SK-N-SH treated with all-trans-retinoic acid at 6 μM for 48 hours (cell line): ENCODE measurements around the gene CD200R1L.

ENCODE experiments used
- PATZ1 ChIP-seq: fragments of 250-450 bp; sonication (Bioruptor Pico); IDR thresholded peaks from 2 replicates; pipeline ENCODE4 v1.8.0; 2020; ENCODE audit warnings: mild to moderate bottlenecking, moderate library complexity, borderline replicate concordance
- POU6F1 ChIP-seq: fragments of 250-450 bp; sonication (Bioruptor Pico); IDR thresholded peaks from 2 replicates; pipeline ENCODE4 v1.8.0; 2021; ENCODE audit warnings: low read depth, mild to moderate bottlenecking, moderate library complexity, borderline replicate concordance
- TOX ChIP-seq: fragments of 250-450 bp; sonication (Bioruptor Pico); IDR thresholded peaks from 2 replicates; pipeline ENCODE4 v1.8.0; 2021; ENCODE audit warnings: mild to moderate bottlenecking, moderate library complexity, borderline replicate concordance
- ZNF565 ChIP-seq: fragments of 450-650 bp; formaldehyde crosslinking; conservative IDR thresholded peaks from 2 replicates; pipeline ENCODE4 v1.5.0; 2020; ENCODE audit warnings: low read depth, mild to moderate bottlenecking, moderate library complexity
- ZNF8 ChIP-seq: fragments of 450-650 bp; formaldehyde crosslinking; IDR thresholded peaks from 2 replicates; pipeline ENCODE4 v1.5.0; 2020; ENCODE audit warnings: mild to moderate bottlenecking, moderate library complexity

- no peak for TF ChIP-seq ZNF8
- TF ChIP-seq PATZ1, result no peak
- TF ChIP-seq ZNF565 (CRISPR knock-in tag), result no peak
- TF ChIP-seq TOX, result no peak
- TF ChIP-seq POU6F1 (CRISPR knock-in tag), result no peak
Observed at GRCh38 chr3:112847692-112848091, 1.0 kb upstream of the CD200R1L start.
